Measurements from ENCODE around the gene PBX4. TPM values are rescaled to one million over a fixed set of nuclear protein-coding genes. Genes with fewer than 3 reads are reported as not detected.

Gene PBX4
- total RNA-seq, 4 donors from 2014 or later: 3.3 to 14.9 (median 4.8) TPM

- H3K9me3 ChIP-seq: no peaks in the 10 kb centered on the region
- H3K36me3 ChIP-seq: peaks cover 92% of the 10 kb centered on the region
- DNase-seq (ENCODE audit: low spot score in 2 of 2): peak in 1 of 2 donors; percentile 60
- H3K27me3 ChIP-seq: no peaks in the 10 kb centered on the region
- H3K4me3 ChIP-seq: no peak overlapping the region
- H3K27ac ChIP-seq: no peak overlapping the region
- no peaks in the 10 kb centered on the region for H3K4me1 ChIP-seq
- TF ChIP-seq CTCF (IDR thresholded peaks at IDR 0.05) (no peak), POLR2AphosphoS5 (IDR thresholded peaks at IDR 0.05) (no peak)
- WGBS: 90% methylated on average over 21 of the region's 24 CpGs
These were observed 34.2 kb upstream of the PBX4 start for GRCh38 chr19:19652482-19653295.

GRCh38 chr19:19651076-19651475 lies 32.6 kb upstream of the PBX4 start:
- no peak for TF ChIP-seq POLR2AphosphoS5 (IDR thresholded peaks at IDR 0.05)
- no peak for TF ChIP-seq CTCF (IDR thresholded peaks at IDR 0.05)
- no peak for TF ChIP-seq EP300 (IDR thresholded peaks at IDR 0.05)
- no peak for TF ChIP-seq POLR2A (IDR thresholded peaks at IDR 0.05)
- Histone ChIP-seq H3K36me3 (peaks cover 92% of the 10 kb centered on the region), H3K4me1 (no peaks in the 10 kb centered on the region), H3K9me3 (no peaks in the 10 kb centered on the region), H3K27me3 (no peaks in the 10 kb centered on the region), H3K27ac (no peak overlapping the region), H3K4me3 (no peak overlapping the region)
- WGBS: 74% methylated on average over 9 of the region's 13 CpGs
- DNase-seq (ENCODE audit: low spot score in 2 of 2): no peak

GRCh38 chr19:19650331-19650730 lies 31.8 kb upstream of the PBX4 start:
- no peak for DNase-seq (ENCODE audit: low spot score in 2 of 2)
- H3K4me1 ChIP-seq: no peaks in the 10 kb centered on the region
- H3K4me3 ChIP-seq: no peak overlapping the region
- no peaks in the 10 kb centered on the region for H3K27me3 ChIP-seq
- peaks cover 92% of the 10 kb centered on the region for H3K36me3 ChIP-seq
- no peaks in the 10 kb centered on the region for H3K9me3 ChIP-seq
- 98% methylated on average over 9 of the region's 9 CpGs for WGBS
- H3K27ac ChIP-seq: no peak overlapping the region
- TF ChIP-seq CTCF (IDR thresholded peaks at IDR 0.05): no peak
- TF ChIP-seq POLR2A (IDR thresholded peaks at IDR 0.05): no peak
- no peak for TF ChIP-seq EP300 (IDR thresholded peaks at IDR 0.05)
- no peak for TF ChIP-seq POLR2AphosphoS5 (IDR thresholded peaks at IDR 0.05)

GRCh38 chr19:19649580-19649995 lies 31.1 kb upstream of the PBX4 start:
- Histone ChIP-seq H3K4me3 (no peak overlapping the region), H3K27ac (no peak overlapping the region), H3K36me3 (peaks cover 90% of the 10 kb centered on the region), H3K9me3 (no peaks in the 10 kb centered on the region), H3K27me3 (no peaks in the 10 kb centered on the region), H3K4me1 (no peaks in the 10 kb centered on the region)
- peak in 1 of 2 donors; percentile 52 for DNase-seq (ENCODE audit: low spot score in 2 of 2)
- WGBS: 96% methylated on average over 15 of the region's 22 CpGs
- TF ChIP-seq POLR2A (IDR thresholded peaks at IDR 0.05) (no peak), EP300 (IDR thresholded peaks at IDR 0.05) (no peak), POLR2AphosphoS5 (IDR thresholded peaks at IDR 0.05) (no peak)

- Histone ChIP-seq H3K9me3 (no peaks in the 10 kb centered on the region), H3K27me3 (no peaks in the 10 kb centered on the region), H3K4me3 (no peak overlapping the region), H3K36me3 (peaks cover 89% of the 10 kb centered on the region), H3K4me1 (peaks cover under 1% of the 10 kb centered on the region), H3K27ac (no peak overlapping the region)
- WGBS: 92% methylated on average over 6 of the region's 6 CpGs
- DNase-seq (ENCODE audit: low spot score in 2 of 2): no peak
- TF ChIP-seq CTCF (IDR thresholded peaks at IDR 0.05) (no peak), EP300 (IDR thresholded peaks at IDR 0.05) (no peak), POLR2A (IDR thresholded peaks at IDR 0.05) (no peak), POLR2AphosphoS5 (IDR thresholded peaks at IDR 0.05) (no peak)
These were observed 30.7 kb upstream of the PBX4 start for GRCh38 chr19:19649155-19649554.
